ENCODE measurements around the gene ARID3A.
"Not testable (repeated sequence)": the region's sequence is repeated elsewhere in the genome, so short reads cannot be mapped to it uniquely, and the experiment has no call there.

The ARID3A gene, protein sequence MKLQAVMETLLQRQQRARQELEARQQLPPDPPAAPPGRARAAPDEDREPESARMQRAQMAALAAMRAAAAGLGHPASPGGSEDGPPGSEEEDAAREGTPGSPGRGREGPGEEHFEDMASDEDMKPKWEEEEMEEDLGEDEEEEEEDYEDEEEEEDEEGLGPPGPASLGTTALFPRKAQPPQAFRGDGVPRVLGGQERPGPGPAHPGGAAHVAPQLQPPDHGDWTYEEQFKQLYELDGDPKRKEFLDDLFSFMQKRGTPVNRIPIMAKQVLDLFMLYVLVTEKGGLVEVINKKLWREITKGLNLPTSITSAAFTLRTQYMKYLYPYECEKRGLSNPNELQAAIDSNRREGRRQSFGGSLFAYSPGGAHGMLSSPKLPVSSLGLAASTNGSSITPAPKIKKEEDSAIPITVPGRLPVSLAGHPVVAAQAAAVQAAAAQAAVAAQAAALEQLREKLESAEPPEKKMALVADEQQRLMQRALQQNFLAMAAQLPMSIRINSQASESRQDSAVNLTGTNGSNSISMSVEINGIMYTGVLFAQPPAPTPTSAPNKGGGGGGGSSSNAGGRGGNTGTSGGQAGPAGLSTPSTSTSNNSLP

GRCh38 chr19:925526-926322, at the start of gene ARID3A:
ARID3A (plus strand) TSS chr19:926035; CDS start chr19:929529, 3,494 bp downstream.
- DNase-seq (ENCODE audit: low read depth, low spot score), result no peak
- peak within 1 kb of the TSS; percentile 72 for H3K27ac ChIP-seq

DNA sequence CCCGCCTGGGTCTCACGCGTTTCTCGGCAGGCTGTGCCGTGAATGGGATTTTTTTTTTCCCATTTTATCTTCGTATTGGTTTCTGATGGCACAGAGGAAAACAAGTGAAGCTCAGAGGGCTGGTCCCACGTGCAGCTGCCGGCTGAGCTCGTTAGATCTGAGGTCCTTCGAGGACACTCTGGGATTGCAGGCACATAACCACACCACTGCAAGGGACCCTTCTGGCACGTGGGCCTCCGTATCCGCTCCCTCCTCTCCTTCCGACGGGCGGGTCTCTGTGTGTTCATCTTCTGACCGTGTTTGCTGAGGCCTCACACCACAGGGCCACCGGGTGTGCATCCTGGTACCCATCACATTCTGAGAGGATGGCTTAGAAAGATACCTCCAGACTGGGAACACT, 49.7 kb upstream of the ARID3A start:
- no peak overlapping the region for H3K27ac ChIP-seq
- DNase-seq (ENCODE audit: low read depth, low spot score), result no peak

GRCh38 chr19:876780-877314, 49.0 kb upstream of the ARID3A start:
- no peak overlapping the region for H3K27ac ChIP-seq
- DNase-seq (ENCODE audit: low read depth, low spot score), result no peak

DNA sequence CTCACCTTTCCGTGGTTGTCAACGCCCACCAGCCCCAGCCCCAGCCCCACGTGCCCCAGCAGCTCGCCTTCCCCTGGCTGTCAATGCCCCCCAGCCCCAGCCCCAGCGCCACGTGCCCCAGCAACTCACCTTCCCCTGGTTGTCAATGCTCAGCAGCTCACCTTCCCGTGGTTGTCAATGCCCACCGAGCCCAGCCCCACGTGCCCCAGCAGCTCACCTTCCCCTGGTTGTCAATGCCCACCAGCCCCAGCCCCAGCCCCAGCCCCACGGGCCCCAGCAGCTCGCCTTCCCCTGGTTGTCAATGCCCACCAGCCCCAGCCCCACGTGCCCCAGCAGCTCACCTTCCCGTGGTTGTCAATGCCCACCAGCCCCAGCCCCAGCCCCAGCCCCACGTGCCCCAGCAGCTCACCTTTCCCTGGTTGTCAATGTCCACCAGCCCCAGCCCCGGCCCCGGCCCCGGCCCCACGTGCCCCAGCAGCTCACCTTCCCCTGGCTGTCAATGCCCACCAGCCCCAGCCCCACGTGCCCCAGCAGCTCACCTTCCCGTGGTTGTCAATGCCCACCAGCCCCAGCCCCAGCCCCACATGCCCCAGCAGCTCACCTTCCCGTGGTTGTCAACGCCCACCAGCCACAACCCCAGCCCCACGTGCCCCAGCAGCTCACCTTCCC, 47.7 kb upstream of the ARID3A start:
- DNase-seq (ENCODE audit: low read depth, low spot score); H3K27ac ChIP-seq: not testable (repeated sequence)

DNA sequence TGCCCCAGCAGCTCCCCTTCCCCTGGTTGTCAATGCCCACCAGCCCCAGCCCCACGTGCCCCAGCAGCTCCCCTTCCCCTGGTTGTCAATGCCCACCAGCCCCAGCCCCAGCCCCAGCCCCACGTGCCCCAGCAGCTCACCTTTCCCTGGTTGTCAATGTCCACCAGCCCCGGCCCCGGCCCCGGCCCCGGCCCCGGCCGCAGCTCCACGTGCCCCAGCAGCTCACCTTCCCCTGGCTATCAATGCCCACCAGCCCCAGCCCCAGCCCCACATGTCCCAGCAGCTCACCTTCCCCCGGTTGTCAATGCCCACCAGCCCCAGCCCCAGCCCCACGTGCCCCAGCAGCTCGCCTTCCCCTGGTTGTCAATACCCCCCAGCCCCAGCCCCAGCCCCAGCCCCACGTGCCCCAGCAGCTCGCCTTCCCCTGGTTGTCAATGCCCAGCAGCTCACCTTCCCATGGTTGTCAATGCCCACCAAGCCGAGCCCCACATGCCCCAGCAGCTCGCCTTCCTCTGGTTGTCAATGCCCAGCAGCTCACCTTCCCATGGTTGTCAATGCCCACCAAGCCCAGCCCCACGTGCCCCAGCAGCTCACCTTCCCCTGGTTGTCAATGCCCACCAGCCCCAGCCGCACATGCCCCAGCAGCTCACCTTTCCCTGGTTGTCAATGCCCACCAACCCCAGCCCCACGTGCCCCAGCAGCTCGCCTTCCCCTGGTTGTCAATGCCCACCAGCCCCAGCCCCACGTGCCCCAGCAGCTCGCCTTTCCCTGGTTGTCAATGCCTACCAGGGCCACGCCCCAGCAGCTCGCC, 46.9 kb upstream of the ARID3A start:
- DNase-seq (ENCODE audit: low read depth, low spot score); H3K27ac ChIP-seq: not testable (repeated sequence)

- no peak overlapping the region for H3K27ac ChIP-seq
- DNase-seq (ENCODE audit: low read depth, low spot score), result no peak
Measured at GRCh38 chr19:879711-880438, 46.0 kb upstream of the ARID3A start.

DNA sequence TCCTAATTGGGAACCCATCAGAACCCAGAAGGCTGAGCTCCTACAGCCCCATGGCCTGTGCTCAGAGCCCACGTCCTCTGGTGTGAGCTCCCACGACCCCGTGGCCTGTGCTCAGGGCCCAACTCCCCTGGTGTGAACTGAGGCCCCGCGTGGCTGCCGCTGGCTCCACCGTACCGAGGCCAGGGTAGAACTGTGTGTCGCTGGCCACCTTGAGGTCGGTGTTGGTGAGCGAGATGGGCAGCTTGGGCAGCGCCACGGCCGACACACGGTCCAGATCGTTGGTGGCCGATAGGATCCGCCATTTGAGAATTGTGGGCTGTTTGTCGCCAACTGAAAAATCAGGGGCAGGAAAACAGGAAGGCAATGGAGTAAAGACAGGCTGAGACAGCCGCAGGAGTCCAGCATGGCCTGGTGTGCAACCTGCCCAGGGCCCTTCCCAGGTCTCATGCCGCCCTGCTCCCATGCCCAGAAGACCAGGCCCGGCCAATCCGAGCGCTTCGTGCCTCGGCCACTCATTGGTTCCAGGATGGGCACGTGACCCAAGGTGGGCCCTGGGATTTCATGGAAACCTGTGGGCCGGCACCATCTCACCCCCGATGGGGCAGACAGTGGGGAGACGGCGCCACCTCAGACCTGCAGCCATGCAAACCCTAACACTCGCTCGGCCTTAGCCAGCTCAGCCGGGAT, 44.3 kb upstream of the ARID3A start:
- H3K27ac ChIP-seq, result no peak overlapping the region
- no peak for DNase-seq (ENCODE audit: low read depth, low spot score)

DNA sequence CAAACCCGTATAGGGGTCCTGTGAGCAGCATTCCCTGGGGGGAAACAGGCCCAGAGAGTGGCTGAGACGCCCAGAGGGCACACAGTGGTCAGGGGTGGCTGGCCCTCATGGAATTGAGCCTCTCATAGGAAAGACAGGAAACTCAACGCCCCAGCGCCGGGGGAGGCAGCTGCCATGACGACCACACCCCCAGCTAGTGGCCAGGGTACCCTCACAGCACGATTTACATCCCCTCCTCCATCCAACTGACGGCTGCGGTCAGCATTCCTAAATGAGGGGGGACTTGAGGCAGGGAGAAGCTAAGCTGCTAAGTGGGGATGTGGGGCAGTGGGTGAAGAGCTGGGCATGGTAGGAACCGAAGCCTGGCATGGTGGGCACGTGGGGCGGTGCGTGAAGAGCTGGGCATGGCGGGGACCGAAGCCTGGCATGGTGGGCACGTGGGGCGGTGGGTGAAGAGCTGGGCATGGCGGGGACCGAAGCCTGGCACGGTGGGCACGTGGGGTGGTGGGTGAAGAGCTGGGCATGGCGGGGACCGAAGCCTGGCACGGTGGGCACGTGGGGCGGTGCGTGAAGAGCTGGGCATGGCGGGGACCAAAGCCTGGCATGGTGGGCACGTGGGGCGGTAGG, 42.9 kb upstream of the ARID3A start:
- H3K27ac ChIP-seq, result no peak overlapping the region
- no peak for DNase-seq (ENCODE audit: low read depth, low spot score)

DNA sequence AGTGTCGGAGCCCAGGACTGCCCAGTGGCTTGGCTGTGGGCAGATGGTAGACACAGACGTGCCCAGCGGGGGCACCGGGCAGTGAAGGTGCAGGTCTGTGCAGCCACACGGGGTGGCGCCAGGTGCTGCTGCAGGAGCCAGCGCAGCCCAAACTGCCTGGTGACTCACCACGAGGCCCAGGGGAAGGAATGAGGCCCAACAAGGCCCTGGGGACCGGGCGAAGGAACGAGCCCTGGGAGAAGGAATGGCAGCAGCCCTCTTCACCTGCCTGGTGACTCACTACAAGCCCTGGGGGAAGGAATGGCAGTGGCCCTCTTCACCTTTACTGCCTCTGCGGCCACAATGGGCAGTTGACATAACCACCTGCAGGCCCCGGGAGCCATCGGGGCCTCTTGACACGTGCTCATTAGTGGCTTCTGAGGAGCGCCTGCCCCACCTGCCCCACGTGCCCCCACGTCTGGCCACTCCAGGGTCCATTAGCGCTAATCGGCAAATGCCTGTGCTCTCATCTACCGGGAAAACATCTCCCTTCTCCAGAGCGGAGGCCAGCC, 42.1 kb upstream of the ARID3A start:
- H3K27ac ChIP-seq, result no peak overlapping the region
- peak; percentile 48 for DNase-seq (ENCODE audit: low read depth, low spot score)

- DNase-seq (ENCODE audit: low read depth, low spot score), result no peak
Measured at GRCh38 chr19:884420-885211, 41.2 kb upstream of the ARID3A start.

GRCh38 chr19:885536-886224, 40.2 kb upstream of the ARID3A start:
- H3K27ac ChIP-seq, result no peak overlapping the region

More at GRCh38 chr19:884420-885211, 41.2 kb upstream of the ARID3A start:
- H3K27ac ChIP-seq, result no peak overlapping the region

DNA sequence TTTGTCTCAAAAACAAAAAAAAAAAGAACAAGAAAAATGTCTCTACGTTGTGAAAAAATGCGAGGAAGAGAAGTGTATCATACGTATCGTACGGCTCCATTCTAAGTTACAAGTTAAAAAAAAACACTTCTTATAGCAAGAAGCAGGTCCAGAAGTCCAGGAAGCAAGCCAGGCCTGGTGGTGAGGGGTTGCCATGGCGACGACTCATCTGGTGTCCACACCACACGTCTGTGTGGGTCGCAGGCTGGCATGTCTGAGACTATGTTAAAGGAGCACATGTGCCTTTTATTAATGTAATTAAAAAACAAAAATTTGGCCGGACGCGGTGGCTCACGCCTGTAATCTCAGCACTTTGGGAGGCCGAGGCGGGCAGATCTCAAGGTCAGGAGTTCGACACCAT, 38.8 kb upstream of the ARID3A start:
- no peak overlapping the region for H3K27ac ChIP-seq
- no peak for DNase-seq (ENCODE audit: low read depth, low spot score)

More at GRCh38 chr19:885536-886224, 40.2 kb upstream of the ARID3A start:
- no peak for DNase-seq (ENCODE audit: low read depth, low spot score)

GRCh38 chr19:887599-887998, 38.2 kb upstream of the ARID3A start:
- DNase-seq (ENCODE audit: low read depth, low spot score), result no peak
- H3K27ac ChIP-seq, result no peak overlapping the region

- H3K27ac ChIP-seq, result no peak overlapping the region
- DNase-seq (ENCODE audit: low read depth, low spot score), result no peak
Measured at GRCh38 chr19:888581-889385, 37.1 kb upstream of the ARID3A start.

- no peak overlapping the region for H3K27ac ChIP-seq
- no peak for DNase-seq (ENCODE audit: low read depth, low spot score)
Measured at GRCh38 chr19:889662-890295, 36.1 kb upstream of the ARID3A start.

All from epithelial cell of prostate (primary cell).